HepG2 (cell line): Measurements from ENCODE around the gene PLOD3. TPM values are rescaled to one million over a fixed set of nuclear protein-coding genes. Genes with fewer than 3 reads are reported as not detected.
A peak's percentile ranks its signal among the peaks of the same experiment; 100 is the strongest.

ENCODE experiments used
- AGO1 ChIP-seq: fragments of 200-400 bp; formaldehyde crosslinking; IDR thresholded peaks from 2 replicates; pipeline ENCODE4 v1.6.1; 2017; ENCODE audit warnings: mild to moderate bottlenecking, low read depth, low read length, moderate library complexity; ENCODE audit not compliant: poor library complexity, severe bottlenecking
- ARNT2 ChIP-seq: sonication (generic); formaldehyde crosslinking; IDR thresholded peaks from 2 replicates; pipeline ENCODE4 v1.8.0; 2022; ENCODE audit warnings: mild to moderate bottlenecking, low read depth, missing genetic modification reagents, moderate library complexity
- BORCS8-MEF2B ChIP-seq: sonication (generic); formaldehyde crosslinking; IDR thresholded peaks from 2 replicates; pipeline ENCODE4 v1.8.0; 2022; ENCODE audit warnings: mild to moderate bottlenecking, missing genetic modification reagents
- CBX1 ChIP-seq: IDR thresholded peaks from one replicate; pipeline ENCODE4 v1.6.1; 2016; ENCODE audit warnings: antibody characterized with exemption, low read depth
- MIER2 ChIP-seq: IDR thresholded peaks from 2 replicates; pipeline ENCODE4 v1.6.1; 2016; ENCODE audit warnings: missing biosample characterization, missing genetic modification reagents
- MXD4 ChIP-seq: IDR thresholded peaks from 2 replicates; pipeline ENCODE4 v1.6.1; 2016; ENCODE audit warnings: mild to moderate bottlenecking, missing biosample characterization, missing genetic modification reagents
- NAIF1 ChIP-seq: sonication (generic); formaldehyde crosslinking; IDR thresholded peaks from 2 replicates; pipeline ENCODE4 v1.5.0; 2020; ENCODE audit warnings: mild to moderate bottlenecking, missing genetic modification reagents, borderline replicate concordance
- NR3C1 ChIP-seq: sonication (generic); formaldehyde crosslinking; IDR thresholded peaks from 2 replicates; pipeline ENCODE4 v1.4.0; 2020; ENCODE audit warnings: missing genetic modification reagents
- PRMT3 ChIP-seq: sonication (generic); formaldehyde crosslinking; IDR thresholded peaks from 2 replicates; pipeline ENCODE4 v1.8.1; 2022; ENCODE audit warnings: low read depth, mild to moderate bottlenecking, moderate library complexity, missing genetic modification reagents, borderline replicate concordance
- RAD21 ChIP-seq: fragments of 450-650 bp; formaldehyde crosslinking; IDR thresholded peaks from 2 replicates; pipeline ENCODE4 v1.5.0; 2020; ENCODE audit warnings: mild to moderate bottlenecking
- RARA ChIP-seq: IDR thresholded peaks from 2 replicates; pipeline ENCODE4 v1.6.1; 2016; ENCODE audit warnings: missing genetic modification reagents, missing compliant biosample characterization
- RFXAP ChIP-seq: sonication (generic); formaldehyde crosslinking; IDR thresholded peaks from 2 replicates; pipeline ENCODE4 v1.4.0; 2020; ENCODE audit warnings: missing genetic modification reagents, borderline replicate concordance
- SMAD1 ChIP-seq: sonication (generic); formaldehyde crosslinking; IDR thresholded peaks from 2 replicates; pipeline ENCODE4 v1.4.0; 2020; ENCODE audit warnings: missing genetic modification reagents, low read depth, mild to moderate bottlenecking, borderline replicate concordance
- SSRP1 ChIP-seq: IDR thresholded peaks from 2 replicates; pipeline ENCODE4 v1.6.1; 2016; ENCODE audit warnings: control low read depth
- YEATS4 ChIP-seq: sonication (generic); formaldehyde crosslinking; IDR thresholded peaks from 2 replicates; pipeline ENCODE4 v1.4.0; 2020; ENCODE audit warnings: missing genetic modification reagents, borderline replicate concordance
- ZFP37 ChIP-seq: sonication (generic); formaldehyde crosslinking; IDR thresholded peaks from 2 replicates; pipeline ENCODE4 v1.4.0; 2020; ENCODE audit warnings: missing genetic modification reagents, borderline replicate concordance
- ZNF121 ChIP-seq: sonication (generic); formaldehyde crosslinking; IDR thresholded peaks from 2 replicates; pipeline ENCODE4 v1.5.0; 2020; ENCODE audit warnings: mild to moderate bottlenecking, missing genetic modification reagents
- ZNF296 ChIP-seq: sonication (generic); formaldehyde crosslinking; conservative IDR thresholded peaks from 2 replicates; pipeline ENCODE4 v1.5.0; 2020; ENCODE audit warnings: mild to moderate bottlenecking, missing genetic modification reagents
- ZNF326 ChIP-seq: sonication (generic); formaldehyde crosslinking; IDR thresholded peaks from 2 replicates; pipeline ENCODE4 v1.4.0; 2020; ENCODE audit warnings: missing genetic modification reagents, borderline replicate concordance
- ZNF570 ChIP-seq: sonication (generic); formaldehyde crosslinking; IDR thresholded peaks from 2 replicates; pipeline ENCODE4 v1.4.0; 2020; ENCODE audit warnings: mild to moderate bottlenecking, missing genetic modification reagents, borderline replicate concordance
- ZNF841 ChIP-seq: sonication (generic); formaldehyde crosslinking; IDR thresholded peaks from 2 replicates; pipeline ENCODE4 v1.8.1; 2023; ENCODE audit warnings: missing genetic modification reagents, borderline replicate concordance
- polyA plus RNA-seq, 8 experiments: library from polyadenylated mRNA; depleted of rRNA in 3 of 8; stranded (reverse) in 7 of 8; unstranded in 1 of 8; fragments of >200 nt; fragmentation: Illumina TruSeq in 4 of 8; extraction: Trizol in 4 of 8; gene quantifications; 2 replicates each; pipeline versions ENCODE4 v1.2.1 to v1.2.3, GENCODE V29; 2011 to 2016; ENCODE audit warnings: low read depth in 4 of 8, missing spikeins in 1 of 8, mixed read lengths in 1 of 8; ENCODE audit not compliant: insufficient read depth in 1 of 8
- total RNA-seq, 5 experiments: library from RNA; depleted of rRNA; stranded (reverse); fragments of >200 nt; fragmentation: Illumina TruSeq; extraction: Trizol; gene quantifications; 2 replicates each; pipeline ENCODE4 v1.2.3, GENCODE V29; 2016; ENCODE audit warnings: low read depth in 1 of 5
- TF ChIP-seq, protein P1 (sequence below): sonication (generic); formaldehyde crosslinking; IDR thresholded peaks from 2 replicates; pipeline ENCODE4 v1.5.0; 2020; ENCODE audit warnings: missing genetic modification reagents
- TF ChIP-seq, protein P2 (sequence below): sonication (generic); formaldehyde crosslinking; IDR thresholded peaks from 2 replicates; pipeline ENCODE4 v1.4.0; 2020; ENCODE audit warnings: missing genetic modification reagents, borderline replicate concordance
- TF ChIP-seq, protein P3 (sequence below): IDR thresholded peaks from 2 replicates; pipeline ENCODE4 v1.6.1; 2012; ENCODE audit warnings: inconsistent platforms
- TF ChIP-seq, protein P4 (sequence below): sonication (generic); formaldehyde crosslinking; conservative IDR thresholded peaks from 2 replicates; pipeline ENCODE4 v1.8.0; 2022; ENCODE audit warnings: missing genetic modification reagents

Gene PLOD3
- total and polyA plus RNA-seq, 2 of the 13 experiments (the other 11 are each of a cell fraction or from before 2014, with no cell fraction given): 65.8 to 67.4 TPM

DNA sequence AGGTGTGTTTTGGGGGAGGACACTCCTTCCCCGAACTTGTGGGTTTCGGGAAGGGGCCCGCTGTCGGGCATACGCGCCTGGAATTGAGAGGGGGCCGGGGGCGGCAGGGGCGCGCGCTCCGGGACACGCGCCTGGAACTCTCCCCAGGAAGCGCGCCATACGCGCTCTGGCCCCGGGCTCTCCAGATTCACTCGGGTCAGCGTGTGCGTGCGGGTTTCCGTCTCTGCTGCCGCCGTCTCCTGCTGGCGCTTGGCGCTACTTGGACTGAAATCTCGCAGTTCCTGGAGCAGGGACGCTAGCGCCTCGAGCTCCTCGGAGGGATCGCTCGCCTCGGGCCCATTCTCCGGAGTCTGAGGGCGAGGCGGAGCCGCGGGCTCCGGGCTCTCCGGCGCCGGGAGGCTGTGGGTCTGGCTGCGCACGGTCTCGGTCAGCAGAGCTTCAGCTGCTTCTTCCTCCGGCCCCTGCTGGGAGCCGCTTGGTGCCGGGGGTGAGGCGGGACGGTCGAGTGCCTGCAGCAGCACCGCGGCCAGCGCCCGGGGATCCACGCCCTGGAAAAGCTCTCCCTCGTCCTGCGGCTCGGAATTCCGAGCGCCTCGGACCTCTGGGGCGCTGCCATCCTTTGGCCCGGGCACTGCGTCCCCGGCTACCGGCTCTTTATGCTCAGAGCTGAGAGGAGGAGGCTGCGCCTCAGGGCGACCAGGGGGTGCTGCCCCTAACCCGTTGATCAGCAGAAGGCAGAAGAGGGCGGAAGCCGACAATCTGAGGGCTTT, 53.1 kb downstream of the PLOD3 start (continued):
- TF ChIP-seq, protein P1, sequence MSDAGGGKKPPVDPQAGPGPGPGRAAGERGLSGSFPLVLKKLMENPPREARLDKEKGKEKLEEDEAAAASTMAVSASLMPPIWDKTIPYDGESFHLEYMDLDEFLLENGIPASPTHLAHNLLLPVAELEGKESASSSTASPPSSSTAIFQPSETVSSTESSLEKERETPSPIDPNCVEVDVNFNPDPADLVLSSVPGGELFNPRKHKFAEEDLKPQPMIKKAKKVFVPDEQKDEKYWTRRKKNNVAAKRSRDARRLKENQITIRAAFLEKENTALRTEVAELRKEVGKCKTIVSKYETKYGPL (CRISPR knock-in tag): no peak
- TF ChIP-seq ZFP37: no peak
- TF ChIP-seq BORCS8-MEF2B (CRISPR knock-in tag): no peak
- no peak for TF ChIP-seq NR3C1 (CRISPR knock-in tag)
- peak; percentile 5; the same call in 1 of the 2 replicates for TF ChIP-seq RARA (CRISPR knock-in tag)
- no peak for TF ChIP-seq ZNF570 (CRISPR knock-in tag)
- TF ChIP-seq RAD21 (CRISPR knock-in tag): no peak
- TF ChIP-seq ZNF326 (CRISPR knock-in tag): no peak
- no peak for TF ChIP-seq SSRP1 (CRISPR knock-in tag)
- no peak for TF ChIP-seq SMAD1
- TF ChIP-seq, protein P2, sequence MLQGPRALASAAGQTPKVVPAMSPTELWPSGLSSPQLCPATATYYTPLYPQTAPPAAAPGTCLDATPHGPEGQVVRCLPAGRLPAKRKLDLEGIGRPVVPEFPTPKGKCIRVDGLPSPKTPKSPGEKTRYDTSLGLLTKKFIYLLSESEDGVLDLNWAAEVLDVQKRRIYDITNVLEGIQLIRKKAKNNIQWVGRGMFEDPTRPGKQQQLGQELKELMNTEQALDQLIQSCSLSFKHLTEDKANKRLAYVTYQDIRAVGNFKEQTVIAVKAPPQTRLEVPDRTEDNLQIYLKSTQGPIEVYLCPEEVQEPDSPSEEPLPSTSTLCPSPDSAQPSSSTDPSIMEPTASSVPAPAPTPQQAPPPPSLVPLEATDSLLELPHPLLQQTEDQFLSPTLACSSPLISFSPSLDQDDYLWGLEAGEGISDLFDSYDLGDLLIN: no peak
- TF ChIP-seq YEATS4: no peak; the same call in 1 of the 2 replicates
- TF ChIP-seq PRMT3: no peak
- TF ChIP-seq AGO1: peak; percentile 20
- 0 out of 2 replicates have a peak, but pooled peaks have one; percentile 18 for TF ChIP-seq ARNT2
- TF ChIP-seq CBX1: no peak
- no peak for TF ChIP-seq MXD4
- no peak for TF ChIP-seq NAIF1
- TF ChIP-seq, protein P3, sequence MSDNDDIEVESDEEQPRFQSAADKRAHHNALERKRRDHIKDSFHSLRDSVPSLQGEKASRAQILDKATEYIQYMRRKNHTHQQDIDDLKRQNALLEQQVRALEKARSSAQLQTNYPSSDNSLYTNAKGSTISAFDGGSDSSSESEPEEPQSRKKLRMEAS: peak; percentile 52; the same call in 1 of the 2 replicates
- no peak for TF ChIP-seq ZNF296
- TF ChIP-seq ZNF841 (CRISPR knock-in tag): no peak
- TF ChIP-seq MIER2 (CRISPR knock-in tag): peak; percentile 94
- no peak for TF ChIP-seq ZNF121 (CRISPR knock-in tag)
- TF ChIP-seq, protein P4, sequence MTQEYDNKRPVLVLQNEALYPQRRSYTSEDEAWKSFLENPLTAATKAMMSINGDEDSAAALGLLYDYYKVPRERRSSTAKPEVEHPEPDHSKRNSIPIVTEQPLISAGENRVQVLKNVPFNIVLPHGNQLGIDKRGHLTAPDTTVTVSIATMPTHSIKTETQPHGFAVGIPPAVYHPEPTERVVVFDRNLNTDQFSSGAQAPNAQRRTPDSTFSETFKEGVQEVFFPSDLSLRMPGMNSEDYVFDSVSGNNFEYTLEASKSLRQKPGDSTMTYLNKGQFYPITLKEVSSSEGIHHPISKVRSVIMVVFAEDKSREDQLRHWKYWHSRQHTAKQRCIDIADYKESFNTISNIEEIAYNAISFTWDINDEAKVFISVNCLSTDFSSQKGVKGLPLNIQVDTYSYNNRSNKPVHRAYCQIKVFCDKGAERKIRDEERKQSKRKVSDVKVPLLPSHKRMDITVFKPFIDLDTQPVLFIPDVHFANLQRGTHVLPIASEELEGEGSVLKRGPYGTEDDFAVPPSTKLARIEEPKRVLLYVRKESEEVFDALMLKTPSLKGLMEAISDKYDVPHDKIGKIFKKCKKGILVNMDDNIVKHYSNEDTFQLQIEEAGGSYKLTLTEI (CRISPR knock-in tag): no peak
- no peak for TF ChIP-seq RFXAP
